ENCODE results near the gene U2AF2. TPM values are rescaled to one million over a fixed set of nuclear protein-coding genes. Genes with fewer than 3 reads are reported as not detected.

U2AF2 gene
- total RNA-seq, 4 donors from 2014 or later, result 68.4 to 115 (median 85.7) TPM

DNA sequence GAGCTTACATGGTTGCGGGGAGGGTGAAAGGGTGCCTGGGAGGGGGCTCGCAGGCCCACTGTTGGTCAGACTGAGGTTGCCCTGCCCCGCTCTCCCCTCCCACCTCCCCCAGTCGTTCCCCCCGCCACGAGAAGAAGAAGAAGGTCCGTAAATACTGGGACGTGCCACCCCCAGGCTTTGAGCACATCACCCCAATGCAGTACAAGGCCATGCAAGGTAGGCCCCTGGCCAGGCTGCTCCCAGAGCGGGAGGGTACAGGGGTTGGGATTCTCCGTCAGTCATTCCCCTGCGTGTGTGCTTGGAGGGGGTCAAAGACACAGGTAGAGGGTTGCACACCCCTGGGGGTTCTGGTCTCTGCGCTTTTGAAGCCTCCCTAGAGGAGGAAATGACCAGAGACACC lies 5.6 kb downstream of the U2AF2 start:
- H3K4me1 ChIP-seq, result peaks cover 32 to 41% of the 10 kb centered on the region in 2 donors
- H3K27me3 ChIP-seq, result no peaks in the 10 kb centered on the region
- H3K36me3 ChIP-seq, result peaks cover 49 to 57% of the 10 kb centered on the region in 2 donors
- no peak for DNase-seq
- H3K9me3 ChIP-seq, result no peaks in the 10 kb centered on the region
- 89 to 100% methylated on average over 4 to 12 of the region's 12 CpGs for WGBS, 2 donors
- no peak overlapping the region for H3K27ac ChIP-seq
- TF ChIP-seq POLR2A (IDR thresholded peaks at IDR 0.05), result no peak
- TF ChIP-seq, protein P1, sequence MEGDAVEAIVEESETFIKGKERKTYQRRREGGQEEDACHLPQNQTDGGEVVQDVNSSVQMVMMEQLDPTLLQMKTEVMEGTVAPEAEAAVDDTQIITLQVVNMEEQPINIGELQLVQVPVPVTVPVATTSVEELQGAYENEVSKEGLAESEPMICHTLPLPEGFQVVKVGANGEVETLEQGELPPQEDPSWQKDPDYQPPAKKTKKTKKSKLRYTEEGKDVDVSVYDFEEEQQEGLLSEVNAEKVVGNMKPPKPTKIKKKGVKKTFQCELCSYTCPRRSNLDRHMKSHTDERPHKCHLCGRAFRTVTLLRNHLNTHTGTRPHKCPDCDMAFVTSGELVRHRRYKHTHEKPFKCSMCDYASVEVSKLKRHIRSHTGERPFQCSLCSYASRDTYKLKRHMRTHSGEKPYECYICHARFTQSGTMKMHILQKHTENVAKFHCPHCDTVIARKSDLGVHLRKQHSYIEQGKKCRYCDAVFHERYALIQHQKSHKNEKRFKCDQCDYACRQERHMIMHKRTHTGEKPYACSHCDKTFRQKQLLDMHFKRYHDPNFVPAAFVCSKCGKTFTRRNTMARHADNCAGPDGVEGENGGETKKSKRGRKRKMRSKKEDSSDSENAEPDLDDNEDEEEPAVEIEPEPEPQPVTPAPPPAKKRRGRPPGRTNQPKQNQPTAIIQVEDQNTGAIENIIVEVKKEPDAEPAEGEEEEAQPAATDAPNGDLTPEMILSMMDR (IDR thresholded peaks at IDR 0.05), result no peak
- no peak overlapping the region for H3K4me3 ChIP-seq (replicated peaks in 1 of 3)
- intact Hi-C loops (cut with DNase I), result no loop called here

DNA sequence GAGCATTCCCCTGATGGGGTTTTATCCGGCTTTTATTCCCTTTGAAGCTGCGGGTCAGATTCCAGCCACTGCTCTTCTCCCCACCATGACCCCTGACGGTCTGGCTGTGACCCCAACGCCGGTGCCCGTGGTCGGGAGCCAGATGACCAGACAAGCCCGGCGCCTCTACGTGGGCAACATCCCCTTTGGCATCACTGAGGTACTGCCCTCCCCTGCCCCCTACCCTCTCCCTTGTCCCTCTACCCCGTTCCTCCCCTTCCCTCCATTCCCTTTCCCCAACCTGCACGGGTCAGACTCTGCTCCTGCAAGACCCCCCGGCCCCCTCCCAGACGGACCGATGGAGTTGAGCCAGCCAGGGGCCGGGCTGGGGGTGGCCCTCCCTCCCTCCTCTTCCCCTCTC lies 6.2 kb downstream of the U2AF2 start:
- DNase-seq, result no peak
- H3K27me3 ChIP-seq, result no peaks in the 10 kb centered on the region
- intact Hi-C loops (cut with DNase I), result no loop called here
- peaks cover 55 to 59% of the 10 kb centered on the region in 2 donors for H3K36me3 ChIP-seq
- no peak overlapping the region for H3K4me3 ChIP-seq (replicated peaks in 1 of 3)
- no peak overlapping the region for H3K27ac ChIP-seq
- peaks cover 27 to 38% of the 10 kb centered on the region in 2 donors for H3K4me1 ChIP-seq
- 80 to 85% methylated on average over 12 to 16 of the region's 16 CpGs for WGBS, 2 donors
- H3K9me3 ChIP-seq, result no peaks in the 10 kb centered on the region
- no peak for TF ChIP-seq POLR2A (IDR thresholded peaks at IDR 0.05)
- TF ChIP-seq, protein P1 (IDR thresholded peaks at IDR 0.05), result no peak

DNA sequence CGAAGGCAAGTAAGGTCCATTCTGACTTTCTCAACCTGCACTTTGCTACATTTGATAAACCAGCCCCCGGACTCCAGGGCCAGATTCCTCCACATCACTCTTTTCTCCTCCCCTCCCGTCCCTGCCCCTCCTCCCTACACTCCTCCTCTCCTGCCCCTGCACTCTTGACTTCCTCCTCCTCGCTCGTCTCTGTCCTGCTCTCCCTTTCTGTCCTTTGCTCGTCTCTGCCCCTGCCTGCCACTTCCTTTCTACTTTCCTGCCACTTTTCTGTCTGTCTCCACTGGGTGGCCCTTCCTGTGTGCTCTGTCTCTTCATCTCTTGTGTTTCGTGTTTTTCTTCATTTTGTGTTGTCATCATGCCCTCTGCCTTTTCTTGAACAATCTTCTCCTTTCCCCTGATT lies 7.0 kb downstream of the U2AF2 start:
- peaks cover 19 to 30% of the 10 kb centered on the region in 2 donors for H3K4me1 ChIP-seq
- no peak for DNase-seq
- 78 to 80% methylated on average over 7 of the region's 7 CpGs for WGBS, 2 donors
- H3K4me3 ChIP-seq (replicated peaks in 1 of 3), result no peak overlapping the region
- H3K9me3 ChIP-seq, result no peaks in the 10 kb centered on the region
- intact Hi-C loops (cut with DNase I), result no loop called here
- H3K27ac ChIP-seq, result no peak overlapping the region
- no peaks in the 10 kb centered on the region for H3K27me3 ChIP-seq
- peaks cover 63 to 67% of the 10 kb centered on the region in 2 donors for H3K36me3 ChIP-seq
- TF ChIP-seq, protein P1 (IDR thresholded peaks at IDR 0.05), result no peak
- TF ChIP-seq POLR2A (IDR thresholded peaks at IDR 0.05), result no peak

DNA sequence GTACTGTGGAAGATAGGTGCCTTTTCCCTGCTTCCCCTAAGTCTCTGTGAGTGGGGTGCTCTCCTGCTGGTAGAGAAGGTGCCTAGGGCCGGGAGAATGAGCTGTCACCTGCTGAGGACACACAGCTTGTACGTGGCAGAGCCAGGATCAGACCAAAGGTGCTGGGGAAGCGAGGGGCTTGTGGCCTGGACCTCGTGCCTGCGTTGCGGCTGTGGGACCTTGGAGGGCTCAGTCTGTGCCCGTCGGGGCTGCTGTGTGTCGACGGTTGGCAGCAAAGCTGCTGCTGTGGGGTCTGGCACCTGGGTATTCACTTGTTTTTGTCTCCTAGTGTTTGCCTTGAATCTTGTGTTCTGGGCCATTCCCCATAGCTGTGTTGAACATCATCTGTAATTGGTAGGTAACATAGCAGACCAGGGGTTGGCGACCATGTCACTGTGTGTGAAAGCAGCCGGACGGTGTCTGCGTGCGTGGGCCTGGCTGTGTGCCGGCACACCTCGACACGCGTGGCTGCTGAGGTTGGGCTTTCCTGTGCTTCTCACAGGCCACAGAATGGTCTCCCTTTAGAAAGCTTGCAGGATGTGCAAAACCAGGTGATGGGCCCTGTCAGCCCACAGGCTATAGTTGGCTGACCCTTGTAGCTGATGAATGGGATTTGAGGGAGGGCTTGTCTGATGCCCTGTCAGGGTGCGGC lies 9.2 kb downstream of the U2AF2 start:
- no peak overlapping the region for H3K27ac ChIP-seq
- H3K4me1 ChIP-seq, result peaks cover 0 to 8% of the 10 kb centered on the region in 2 donors
- no peaks in the 10 kb centered on the region for H3K9me3 ChIP-seq
- intact Hi-C loops (cut with DNase I), result no loop called here
- DNase-seq, result no peak
- peaks cover 82 to 89% of the 10 kb centered on the region in 2 donors for H3K36me3 ChIP-seq
- no peak for TF ChIP-seq POLR2A (IDR thresholded peaks at IDR 0.05)
- TF ChIP-seq, protein P1 (IDR thresholded peaks at IDR 0.05), result no peak
- H3K27me3 ChIP-seq, result no peaks in the 10 kb centered on the region
- no peak overlapping the region for H3K4me3 ChIP-seq (replicated peaks in 1 of 3)
- 94 to 96% methylated on average over 17 to 19 of the region's 20 CpGs for WGBS, 2 donors

DNA sequence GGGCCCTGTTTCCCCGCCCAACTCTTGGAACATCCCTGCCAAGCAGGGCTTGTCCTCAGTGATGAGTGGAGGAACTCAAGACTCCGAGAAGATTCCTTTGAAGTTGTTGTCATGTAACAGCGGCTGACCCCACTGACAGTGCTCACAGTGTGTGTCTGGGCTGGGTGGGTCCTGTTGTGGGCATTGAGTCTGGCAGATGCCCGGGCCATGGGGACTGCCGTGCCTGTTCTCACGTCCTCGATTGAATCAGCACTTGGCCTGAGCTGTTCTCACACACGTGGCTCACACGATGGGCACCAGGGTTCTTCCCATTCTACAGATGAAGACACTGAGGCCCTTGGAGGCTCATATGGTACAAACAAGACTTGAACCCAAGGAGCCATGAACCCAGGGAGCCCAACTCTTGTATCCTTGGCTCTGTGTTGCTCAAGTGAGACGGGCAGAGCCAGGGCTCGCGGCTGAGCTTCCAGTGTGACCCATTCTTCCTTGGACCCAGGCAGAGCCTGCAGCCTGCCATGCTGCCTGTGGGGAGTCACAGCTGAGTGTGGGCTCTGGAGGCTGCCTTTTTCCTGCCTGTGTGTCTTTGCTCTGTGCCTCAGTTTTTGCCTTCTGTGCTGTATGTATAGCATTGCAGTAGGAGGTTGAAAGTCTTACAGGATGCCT lies 11.6 kb downstream of the U2AF2 start:
- WGBS, 2 donors, result 91 to 95% methylated on average over 8 to 12 of the region's 12 CpGs
- Histone ChIP-seq H3K36me3 (peaks cover 82 to 83% of the 10 kb centered on the region in 2 donors), H3K4me1 (no peaks in the 10 kb centered on the region), H3K27ac (no peak overlapping the region), H3K27me3 (no peaks in the 10 kb centered on the region), H3K9me3 (no peaks in the 10 kb centered on the region), H3K4me3 (replicated peaks in 1 of 3) (no peak overlapping the region)
- TF ChIP-seq, protein P1 (IDR thresholded peaks at IDR 0.05), result no peak
- no peak for TF ChIP-seq POLR2A (IDR thresholded peaks at IDR 0.05)
- DNase-seq, result no peak
- intact Hi-C loops (cut with DNase I), result no loop called here
